ENCODE measurements around the gene ATL2.

- TF ChIP-seq CTCF (IDR thresholded peaks at IDR 0.05) (no peak), ZFX (IDR thresholded peaks at IDR 0.05; ENCODE audit: borderline replicate concordance) (no peak)
Measured at GRCh38 chr2:38386377-38386776, 9.3 kb upstream of the ATL2 start.
